ENCODE data around the gene CORO6. TPM values are rescaled to one million over a fixed set of nuclear protein-coding genes. Genes with fewer than 3 reads are reported as not detected.

Gene CORO6
- total and polyA plus RNA-seq, 2 of the 13 experiments (the other 11 are each of a cell fraction or from before 2014, with no cell fraction given) = 0.42 to 0.82 TPM

DNA sequence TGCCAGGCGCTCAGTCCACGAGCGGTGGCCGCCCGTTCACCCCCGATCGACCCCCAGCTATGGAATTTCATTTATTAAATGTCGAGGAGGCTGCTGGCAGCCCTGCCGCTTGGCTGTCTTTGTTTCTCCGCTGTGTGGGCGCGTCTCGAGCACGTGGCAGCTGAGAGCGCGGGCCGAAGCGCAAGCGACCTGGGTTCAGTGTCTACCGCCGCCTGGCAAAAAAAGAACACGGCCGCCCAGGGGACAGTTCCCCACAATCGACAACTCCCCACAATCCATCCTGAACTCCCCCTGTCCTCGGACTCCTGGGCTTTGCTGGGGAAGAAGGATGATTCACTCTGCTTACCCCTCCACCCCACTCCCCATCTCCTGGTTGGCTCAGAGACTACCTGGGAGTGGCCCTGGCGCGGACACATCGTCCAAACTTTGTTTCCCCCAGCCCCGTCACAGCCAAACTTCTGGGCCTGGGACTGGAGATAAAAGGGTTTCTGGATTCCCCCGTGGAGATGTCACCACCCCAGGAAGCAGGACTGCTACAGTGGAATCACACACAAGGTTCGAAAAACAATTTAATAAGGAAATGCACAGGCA, 31.5 kb downstream of the CORO6 start (continued):
- peak; percentile 23; the same call in 1 of the 2 replicates for TF ChIP-seq ZNF607 (CRISPR knock-in tag; IDR thresholded peaks at IDR 0.05; ENCODE audit: borderline replicate concordance)
- TF ChIP-seq TSC22D2 (CRISPR knock-in tag; IDR thresholded peaks at IDR 0.05; ENCODE audit: borderline replicate concordance) = no peak
- no peak for TF ChIP-seq GATAD2A (CRISPR knock-in tag; IDR thresholded peaks at IDR 0.05)
- TF ChIP-seq PCBP1 (IDR thresholded peaks at IDR 0.05; ENCODE audit: borderline replicate concordance, low read depth, low read length) = no peak
- no peak for TF ChIP-seq TARDBP (CRISPR knock-in tag; IDR thresholded peaks at IDR 0.05)
- TF ChIP-seq MEIS2 (CRISPR knock-in tag; IDR thresholded peaks at IDR 0.05) = no peak
- peak; percentile 55; the same call in 1 of the 2 replicates for TF ChIP-seq THAP8 (CRISPR knock-in tag; IDR thresholded peaks at IDR 0.05; ENCODE audit: borderline replicate concordance)
- TF ChIP-seq ZBTB8A (CRISPR knock-in tag; IDR thresholded peaks at IDR 0.05; ENCODE audit: borderline replicate concordance, low read depth) = no peak
- TF ChIP-seq, protein P1, sequence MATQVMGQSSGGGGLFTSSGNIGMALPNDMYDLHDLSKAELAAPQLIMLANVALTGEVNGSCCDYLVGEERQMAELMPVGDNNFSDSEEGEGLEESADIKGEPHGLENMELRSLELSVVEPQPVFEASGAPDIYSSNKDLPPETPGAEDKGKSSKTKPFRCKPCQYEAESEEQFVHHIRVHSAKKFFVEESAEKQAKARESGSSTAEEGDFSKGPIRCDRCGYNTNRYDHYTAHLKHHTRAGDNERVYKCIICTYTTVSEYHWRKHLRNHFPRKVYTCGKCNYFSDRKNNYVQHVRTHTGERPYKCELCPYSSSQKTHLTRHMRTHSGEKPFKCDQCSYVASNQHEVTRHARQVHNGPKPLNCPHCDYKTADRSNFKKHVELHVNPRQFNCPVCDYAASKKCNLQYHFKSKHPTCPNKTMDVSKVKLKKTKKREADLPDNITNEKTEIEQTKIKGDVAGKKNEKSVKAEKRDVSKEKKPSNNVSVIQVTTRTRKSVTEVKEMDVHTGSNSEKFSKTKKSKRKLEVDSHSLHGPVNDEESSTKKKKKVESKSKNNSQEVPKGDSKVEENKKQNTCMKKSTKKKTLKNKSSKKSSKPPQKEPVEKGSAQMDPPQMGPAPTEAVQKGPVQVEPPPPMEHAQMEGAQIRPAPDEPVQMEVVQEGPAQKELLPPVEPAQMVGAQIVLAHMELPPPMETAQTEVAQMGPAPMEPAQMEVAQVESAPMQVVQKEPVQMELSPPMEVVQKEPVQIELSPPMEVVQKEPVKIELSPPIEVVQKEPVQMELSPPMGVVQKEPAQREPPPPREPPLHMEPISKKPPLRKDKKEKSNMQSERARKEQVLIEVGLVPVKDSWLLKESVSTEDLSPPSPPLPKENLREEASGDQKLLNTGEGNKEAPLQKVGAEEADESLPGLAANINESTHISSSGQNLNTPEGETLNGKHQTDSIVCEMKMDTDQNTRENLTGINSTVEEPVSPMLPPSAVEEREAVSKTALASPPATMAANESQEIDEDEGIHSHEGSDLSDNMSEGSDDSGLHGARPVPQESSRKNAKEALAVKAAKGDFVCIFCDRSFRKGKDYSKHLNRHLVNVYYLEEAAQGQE (IDR thresholded peaks at IDR 0.05; ENCODE audit: borderline replicate concordance in 1 of 2, low read depth in 1 of 2, low read length in 2 of 2) = peak in 1 of 2 experiments; percentile 12; a peak in 1 of 4 replicates
- no peak for TF ChIP-seq PCBP2 (optimal IDR thresholded peaks at IDR 0.05; ENCODE audit: low read depth, low read length, poor library complexity, severe bottlenecking)
- no peak for TF ChIP-seq FOXP1 (IDR thresholded peaks at IDR 0.05)
- TF ChIP-seq FOXP1 (CRISPR knock-in tag; IDR thresholded peaks at IDR 0.05) = no peak
- no peak for TF ChIP-seq NPAS2 (CRISPR knock-in tag; IDR thresholded peaks at IDR 0.05; ENCODE audit: borderline replicate concordance)
- TF ChIP-seq, protein P2, sequence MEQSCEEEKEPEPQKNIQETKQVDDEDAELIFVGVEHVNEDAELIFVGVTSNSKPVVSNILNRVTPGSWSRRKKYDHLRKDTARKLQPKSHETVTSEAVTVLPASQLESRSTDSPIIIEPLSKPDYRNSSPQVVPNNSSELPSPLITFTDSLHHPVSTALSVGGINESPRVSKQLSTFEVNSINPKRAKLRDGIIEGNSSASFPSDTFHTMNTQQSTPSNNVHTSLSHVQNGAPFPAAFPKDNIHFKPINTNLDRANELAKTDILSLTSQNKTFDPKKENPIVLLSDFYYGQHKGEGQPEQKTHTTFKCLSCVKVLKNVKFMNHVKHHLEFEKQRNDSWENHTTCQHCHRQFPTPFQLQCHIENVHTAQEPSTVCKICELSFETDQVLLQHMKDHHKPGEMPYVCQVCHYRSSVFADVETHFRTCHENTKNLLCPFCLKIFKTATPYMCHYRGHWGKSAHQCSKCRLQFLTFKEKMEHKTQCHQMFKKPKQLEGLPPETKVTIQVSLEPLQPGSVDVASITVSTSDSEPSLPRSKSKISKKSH (CRISPR knock-in tag; IDR thresholded peaks at IDR 0.05; ENCODE audit: borderline replicate concordance) = no peak
- no peak for TF ChIP-seq ZFP1 (CRISPR knock-in tag; IDR thresholded peaks at IDR 0.05)
- TF ChIP-seq, protein P3, sequence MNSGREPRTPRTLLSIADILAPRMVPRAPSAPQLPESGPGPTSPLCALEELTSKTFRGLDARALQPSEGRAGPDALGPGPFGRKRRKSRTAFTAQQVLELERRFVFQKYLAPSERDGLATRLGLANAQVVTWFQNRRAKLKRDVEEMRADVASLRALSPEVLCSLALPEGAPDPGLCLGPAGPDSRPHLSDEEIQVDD (CRISPR knock-in tag; IDR thresholded peaks at IDR 0.05; ENCODE audit: borderline replicate concordance) = no peak
- TF ChIP-seq MAF1 (CRISPR knock-in tag; IDR thresholded peaks at IDR 0.05; ENCODE audit: borderline replicate concordance) = 0 out of 2 replicates have a peak, but pooled peaks have one; percentile 53
- TF ChIP-seq, protein P4, sequence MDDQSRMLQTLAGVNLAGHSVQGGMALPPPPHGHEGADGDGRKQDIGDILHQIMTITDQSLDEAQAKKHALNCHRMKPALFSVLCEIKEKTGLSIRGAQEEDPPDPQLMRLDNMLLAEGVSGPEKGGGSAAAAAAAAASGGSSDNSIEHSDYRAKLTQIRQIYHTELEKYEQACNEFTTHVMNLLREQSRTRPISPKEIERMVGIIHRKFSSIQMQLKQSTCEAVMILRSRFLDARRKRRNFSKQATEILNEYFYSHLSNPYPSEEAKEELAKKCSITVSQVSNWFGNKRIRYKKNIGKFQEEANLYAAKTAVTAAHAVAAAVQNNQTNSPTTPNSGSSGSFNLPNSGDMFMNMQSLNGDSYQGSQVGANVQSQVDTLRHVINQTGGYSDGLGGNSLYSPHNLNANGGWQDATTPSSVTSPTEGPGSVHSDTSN (CRISPR knock-in tag; IDR thresholded peaks at IDR 0.05; ENCODE audit: borderline replicate concordance) = no peak
